ENCODE measurements around the gene CTXND2. TPM values are rescaled to one million over a fixed set of nuclear protein-coding genes. Genes with fewer than 3 reads are reported as not detected.

CTXND2 gene
- total RNA-seq, 1 donor from 2014 or later, result not detected

DNA sequence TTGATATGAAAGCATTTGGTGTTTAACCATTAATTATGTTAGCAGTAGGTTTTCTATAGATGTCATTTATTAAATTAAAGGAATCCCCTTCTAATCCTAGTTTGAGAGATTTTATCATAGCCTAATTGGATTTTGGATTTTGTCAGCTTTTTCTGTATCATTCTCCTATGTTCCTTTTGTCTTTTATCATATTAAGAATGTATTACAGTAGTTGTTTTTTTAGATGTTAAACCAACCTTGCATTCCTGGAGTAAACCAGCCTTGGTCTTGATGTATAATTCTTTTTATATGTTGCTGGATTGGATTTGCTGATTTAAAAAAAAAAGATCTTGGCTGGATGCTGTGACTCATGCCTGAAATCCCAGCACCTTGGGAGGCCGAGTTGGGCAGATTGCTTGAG, 44.8 kb downstream of the CTXND2 start:
- no peak for DNase-seq (ENCODE audit: low spot score)
- intact Hi-C loops (cut with DNase I), result no loop called here

DNA sequence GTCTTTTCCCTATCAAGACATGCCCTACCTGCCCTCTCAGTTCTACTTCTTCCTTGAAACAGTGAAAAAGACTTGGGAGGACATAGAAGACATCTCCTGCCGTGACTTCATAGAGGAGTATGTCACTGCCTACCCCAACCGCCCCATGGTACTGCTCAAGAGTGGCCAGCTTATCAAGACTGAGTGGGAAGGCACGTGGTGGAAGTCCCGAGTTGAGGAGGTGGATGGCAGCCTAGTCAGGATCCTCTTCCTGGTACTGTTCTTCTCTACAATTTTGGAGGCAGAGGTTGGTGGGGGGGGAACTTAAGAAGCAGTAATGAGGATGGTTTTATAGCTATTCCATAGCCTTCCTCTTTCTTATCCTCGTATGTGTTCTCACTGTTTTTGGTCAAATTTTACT, 57.9 kb downstream of the CTXND2 start:
- intact Hi-C loops (cut with DNase I), result no loop called here
- DNase-seq (ENCODE audit: low spot score), result no peak

DNA sequence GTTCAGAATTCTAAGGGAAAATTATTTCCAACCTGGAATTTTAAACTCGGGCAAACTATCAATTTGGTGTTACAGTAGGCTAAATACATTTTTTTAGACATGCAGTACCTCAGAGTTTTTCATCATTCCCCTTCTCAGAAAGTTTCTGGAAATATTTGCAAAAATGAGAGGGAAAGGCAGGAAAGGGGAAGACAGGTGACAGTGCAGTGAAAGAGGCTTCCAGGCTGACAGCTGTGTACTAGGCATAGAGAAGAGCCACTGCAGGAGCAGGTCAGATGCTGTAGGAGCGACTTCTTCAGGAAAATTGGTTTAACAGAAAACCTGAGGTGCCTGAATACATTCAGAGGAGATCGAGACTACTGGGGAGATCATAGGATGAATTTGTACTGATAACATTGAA, 67.8 kb downstream of the CTXND2 start:
- intact Hi-C loops (cut with DNase I), result no loop called here
- DNase-seq (ENCODE audit: low spot score), result no peak

DNA sequence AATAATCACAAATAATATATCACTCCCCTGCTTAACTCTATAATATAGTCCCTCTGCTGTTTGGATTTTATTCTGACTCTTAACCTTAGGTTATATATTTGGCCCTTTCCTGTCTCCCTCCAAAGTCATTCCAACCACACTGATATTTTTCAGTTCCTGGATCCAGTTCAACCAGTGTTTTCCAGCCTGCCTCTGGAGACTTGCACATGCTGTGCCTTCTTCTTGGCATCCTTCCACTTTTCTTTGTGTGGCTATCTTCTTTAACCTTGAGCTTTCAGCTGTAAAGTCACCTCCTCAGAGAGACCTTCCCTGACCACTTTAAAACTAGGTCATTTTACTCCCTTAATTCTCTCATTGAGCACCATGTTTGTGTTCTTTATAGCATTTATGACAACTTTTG, 68.3 kb downstream of the CTXND2 start:
- DNase-seq (ENCODE audit: low spot score), result no peak
- intact Hi-C loops (cut with DNase I), result no loop called here

DNA sequence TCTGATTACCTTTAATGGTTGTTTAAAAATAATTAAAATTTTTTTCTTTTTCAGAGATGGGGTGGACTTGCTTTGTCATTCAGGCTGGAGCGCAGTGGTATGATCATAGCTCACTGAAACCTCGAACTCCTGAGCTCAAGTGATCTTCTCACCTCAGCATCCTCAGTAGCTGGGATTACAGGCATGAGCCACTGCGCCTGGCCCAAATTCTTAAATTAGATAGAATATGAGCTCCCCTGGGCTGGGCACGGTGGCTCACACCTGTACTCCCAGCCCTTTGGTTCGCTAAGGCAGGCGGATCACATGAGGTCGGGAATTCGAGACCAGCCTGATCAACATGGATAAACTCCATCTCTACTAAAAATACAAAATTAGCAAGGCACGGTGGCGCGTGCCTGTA, 70.7 kb downstream of the CTXND2 start:
- intact Hi-C loops (cut with DNase I), result no loop called here
- no peak for DNase-seq (ENCODE audit: low spot score)

DNA sequence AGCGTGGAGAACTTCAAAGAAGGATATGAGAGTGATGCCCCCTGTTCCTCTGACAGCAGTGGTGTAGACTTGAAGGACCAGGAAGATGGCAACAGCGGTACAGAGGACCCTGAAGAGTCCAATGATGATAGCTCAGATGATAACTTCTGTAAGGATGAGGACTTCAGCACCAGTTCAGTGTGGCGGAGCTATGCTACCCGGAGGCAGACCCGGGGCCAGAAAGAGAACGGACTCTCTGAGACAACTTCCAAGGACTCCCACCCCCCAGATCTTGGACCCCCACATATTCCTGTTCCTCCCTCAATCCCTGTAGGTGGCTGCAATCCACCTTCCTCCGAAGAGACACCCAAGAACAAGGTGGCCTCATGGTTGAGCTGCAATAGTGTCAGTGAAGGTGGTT, 73.7 kb downstream of the CTXND2 start:
- no peak for DNase-seq (ENCODE audit: low spot score)

DNA sequence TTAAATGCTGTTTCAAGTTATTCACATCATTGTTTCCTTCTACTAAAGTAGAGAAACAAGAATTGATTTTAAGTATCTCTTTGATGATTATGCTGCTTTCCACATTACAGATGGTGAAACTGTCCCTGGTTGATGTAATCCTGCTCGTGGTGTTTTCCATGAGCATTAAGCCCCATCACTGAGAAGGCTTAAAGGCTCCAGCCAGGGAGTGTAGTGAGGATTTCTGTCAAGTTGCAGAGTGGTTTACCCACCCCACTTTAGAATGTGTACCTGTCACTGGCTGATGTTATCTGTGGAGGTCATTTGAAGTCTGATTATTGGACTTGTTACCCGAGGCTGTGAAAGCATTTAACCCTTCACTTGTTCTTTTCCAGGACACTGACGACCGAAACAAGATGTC, 74.8 kb downstream of the CTXND2 start:
- no peak for DNase-seq (ENCODE audit: low spot score)
- intact Hi-C loops (cut with DNase I), result no loop called here

More for the DNA sequence above, 73.7 kb downstream of the CTXND2 start:
- intact Hi-C loops (cut with DNase I), result no loop called here

Other genes with a start within 250 kb of the CTXND2 start
- 12.6 TPM for gene GOLPH3L, start 190.0 kb upstream of the CTXND2 start, total RNA-seq
- not detected for gene HORMAD1, start 166.2 kb upstream of the CTXND2 start, total RNA-seq
- 18.9 TPM for gene CTSS, start 121.4 kb upstream of the CTXND2 start, total RNA-seq
- gene CTSK, start 78.9 kb upstream of the CTXND2 start, total RNA-seq, result 10.8 TPM
- gene ARNT, start 10.5 kb upstream of the CTXND2 start, total RNA-seq, result 32.0 TPM
- 15.5 TPM for gene SETDB1, start 39.2 kb downstream of the CTXND2 start, total RNA-seq
- 76.0 TPM for gene CERS2, start 87.7 kb downstream of the CTXND2 start, total RNA-seq
- 0.16 TPM for gene ANXA9, start 95.2 kb downstream of the CTXND2 start, total RNA-seq
- gene MINDY1, start 119.8 kb downstream of the CTXND2 start, total RNA-seq, result 49.1 TPM
- 31.0 TPM for gene PRUNE1, start 121.3 kb downstream of the CTXND2 start, total RNA-seq
- gene BNIPL, start 149.4 kb downstream of the CTXND2 start, total RNA-seq, result 0.32 TPM
- gene C1orf56, start 160.6 kb downstream of the CTXND2 start, total RNA-seq, result 8.9 TPM
- 44.2 TPM for gene CDC42SE1, start 172.5 kb downstream of the CTXND2 start, total RNA-seq
- gene MLLT11, start 173.3 kb downstream of the CTXND2 start, total RNA-seq, result 58.7 TPM
- gene GABPB2, start 183.6 kb downstream of the CTXND2 start, total RNA-seq, result 11.7 TPM